Stimulated activated CD8-positive, alpha-beta memory T cell treated with anti-CD3 and anti-CD28 coated beads, Interleukin-4, amount 100 ng/mL, for 48 hours (primary cell): ENCODE results near the gene NTSR2.

ENCODE experiments used
- DNase-seq: peaks from one replicate; pipeline ENCODE4 v3.0.0-alpha.2; 2020

Gene NTSR2

DNA sequence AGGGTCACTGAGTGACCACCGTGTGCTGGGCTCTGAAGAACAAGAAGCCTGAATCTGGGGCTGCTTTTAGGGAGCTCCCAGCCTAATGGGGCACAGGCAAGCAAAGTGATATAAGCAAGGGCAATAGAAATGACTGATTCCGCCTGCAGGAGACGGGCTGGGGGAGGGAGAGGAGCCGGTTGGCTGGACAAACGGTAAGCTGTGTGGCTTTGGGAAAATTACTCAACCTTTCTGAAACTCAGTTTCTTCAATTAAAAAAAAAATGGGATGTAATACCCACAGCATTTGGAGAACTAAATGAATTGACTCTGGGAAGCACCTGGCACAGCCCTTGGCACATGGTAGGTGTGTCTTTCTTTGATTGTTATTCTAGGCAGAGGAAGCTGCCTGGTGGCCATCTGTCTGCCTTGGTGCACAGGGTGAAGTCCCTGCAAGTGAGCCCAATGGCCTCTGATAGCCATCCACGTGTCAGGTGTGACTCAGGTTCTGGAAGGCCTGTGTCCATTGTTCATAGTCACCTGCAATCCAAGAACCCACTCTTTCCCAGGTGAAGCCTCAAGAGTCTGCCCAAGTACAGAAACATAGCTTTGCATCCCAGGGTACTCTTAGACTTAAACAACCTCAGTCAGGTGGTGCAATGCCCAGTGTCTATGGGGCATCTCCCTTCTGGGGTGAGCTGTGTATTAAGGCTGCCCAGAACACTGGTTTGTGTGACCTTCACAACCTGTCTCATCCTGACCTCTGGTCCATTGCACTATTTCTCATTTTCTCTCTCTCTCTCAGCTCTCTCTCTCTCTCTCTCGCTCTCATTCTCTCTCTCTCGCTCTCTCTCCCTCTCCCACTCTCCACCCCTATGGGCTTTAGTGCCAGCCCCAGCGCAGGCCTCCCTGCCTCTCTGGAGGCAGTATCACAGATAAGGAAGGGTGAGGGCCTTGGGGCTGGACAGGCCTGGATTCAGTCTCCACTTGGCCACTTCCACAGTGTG, 30.0 kb upstream of the NTSR2 start:
- no peak for DNase-seq

DNA sequence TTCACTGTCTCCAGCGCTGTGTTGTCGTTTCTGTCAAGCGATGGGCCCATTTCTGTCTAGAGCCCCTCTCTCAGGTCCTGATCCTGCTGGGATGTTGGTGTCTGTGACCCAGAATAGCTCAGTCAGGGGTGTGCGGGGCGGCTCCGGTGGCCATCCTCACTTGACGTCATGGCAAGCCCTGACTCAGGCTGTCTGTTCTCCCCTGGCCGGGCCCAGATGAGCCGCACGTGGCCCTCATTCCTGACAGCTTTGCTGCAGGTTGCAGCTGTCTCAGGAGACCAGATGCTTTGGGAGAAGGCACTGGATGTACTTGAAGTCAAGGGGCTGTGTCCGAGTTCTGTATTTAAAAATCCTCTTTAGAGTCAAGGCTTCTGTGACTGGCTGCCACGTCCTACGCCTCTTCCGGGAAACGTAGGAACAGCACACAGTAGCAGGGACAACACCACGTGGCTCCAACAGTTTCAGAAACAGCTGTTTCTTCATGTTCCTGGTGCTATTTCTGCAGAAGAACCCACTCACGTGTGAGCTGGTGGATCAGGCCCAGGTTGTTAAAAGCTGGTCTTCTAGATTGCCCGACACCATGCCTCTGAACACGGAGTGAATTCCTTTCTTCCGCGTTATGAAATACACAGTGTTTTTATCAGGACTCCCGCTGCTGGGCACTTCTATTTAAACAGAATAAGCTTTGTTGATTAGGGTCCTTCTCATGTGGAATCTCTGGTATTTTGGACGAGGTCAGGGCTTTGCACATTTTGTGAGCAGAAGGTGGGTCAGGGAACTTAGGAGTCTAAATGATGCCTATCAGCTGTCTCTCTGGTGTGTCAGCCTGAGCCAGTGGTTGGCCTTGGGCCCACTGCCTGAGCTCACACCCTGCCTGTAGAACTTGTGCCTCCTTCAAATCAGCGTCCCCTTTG, 28.3 kb upstream of the NTSR2 start:
- DNase-seq = no peak

- DNase-seq = no peak
These were observed 27.3 kb upstream of the NTSR2 start for GRCh38 chr2:11697103-11697871.

DNA sequence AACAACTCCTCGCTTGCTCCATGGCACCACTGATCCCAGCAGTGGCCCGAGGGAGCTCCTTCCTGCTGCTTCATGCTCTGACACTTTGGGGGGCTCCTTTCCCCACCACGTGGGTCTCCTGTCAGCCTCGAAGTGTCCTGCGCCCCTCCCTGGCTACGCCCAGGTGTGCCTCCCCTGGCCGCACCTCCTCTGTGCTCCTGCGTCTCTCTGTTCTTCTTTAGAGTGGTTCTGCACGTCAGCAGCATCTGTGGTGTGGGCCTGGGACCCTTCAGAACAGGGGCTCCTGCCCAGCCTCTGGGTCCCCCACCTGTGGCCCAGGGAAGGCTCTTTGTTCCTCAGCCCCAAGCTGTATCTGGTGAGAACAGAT, 26.7 kb upstream of the NTSR2 start:
- no peak for DNase-seq

DNA sequence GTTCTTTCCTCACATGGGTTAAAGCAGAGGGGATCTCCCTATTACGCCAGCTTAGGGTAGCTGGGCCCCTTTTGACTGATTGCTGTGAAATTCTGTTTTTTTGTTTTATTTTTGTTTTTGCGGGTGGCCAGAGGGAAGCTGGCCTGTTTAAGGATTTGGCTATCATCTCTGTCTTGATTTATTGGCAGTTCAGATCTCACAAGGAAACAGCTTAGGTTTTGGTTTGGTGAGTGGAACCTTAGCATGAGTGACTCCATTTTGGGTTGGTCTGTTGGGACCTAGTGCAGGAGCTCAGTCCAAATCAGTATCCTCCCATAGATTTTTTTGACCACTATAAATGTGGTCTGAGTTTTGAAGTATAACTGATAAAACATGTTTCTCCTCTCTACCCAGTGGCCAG, 25.6 kb upstream of the NTSR2 start:
- no peak for DNase-seq

- DNase-seq = peak; percentile 76
These were observed 23.0 kb upstream of the NTSR2 start for GRCh38 chr2:11692966-11693521.

- no peak for DNase-seq
These were observed 21.2 kb upstream of the NTSR2 start for GRCh38 chr2:11691076-11691660.

DNA sequence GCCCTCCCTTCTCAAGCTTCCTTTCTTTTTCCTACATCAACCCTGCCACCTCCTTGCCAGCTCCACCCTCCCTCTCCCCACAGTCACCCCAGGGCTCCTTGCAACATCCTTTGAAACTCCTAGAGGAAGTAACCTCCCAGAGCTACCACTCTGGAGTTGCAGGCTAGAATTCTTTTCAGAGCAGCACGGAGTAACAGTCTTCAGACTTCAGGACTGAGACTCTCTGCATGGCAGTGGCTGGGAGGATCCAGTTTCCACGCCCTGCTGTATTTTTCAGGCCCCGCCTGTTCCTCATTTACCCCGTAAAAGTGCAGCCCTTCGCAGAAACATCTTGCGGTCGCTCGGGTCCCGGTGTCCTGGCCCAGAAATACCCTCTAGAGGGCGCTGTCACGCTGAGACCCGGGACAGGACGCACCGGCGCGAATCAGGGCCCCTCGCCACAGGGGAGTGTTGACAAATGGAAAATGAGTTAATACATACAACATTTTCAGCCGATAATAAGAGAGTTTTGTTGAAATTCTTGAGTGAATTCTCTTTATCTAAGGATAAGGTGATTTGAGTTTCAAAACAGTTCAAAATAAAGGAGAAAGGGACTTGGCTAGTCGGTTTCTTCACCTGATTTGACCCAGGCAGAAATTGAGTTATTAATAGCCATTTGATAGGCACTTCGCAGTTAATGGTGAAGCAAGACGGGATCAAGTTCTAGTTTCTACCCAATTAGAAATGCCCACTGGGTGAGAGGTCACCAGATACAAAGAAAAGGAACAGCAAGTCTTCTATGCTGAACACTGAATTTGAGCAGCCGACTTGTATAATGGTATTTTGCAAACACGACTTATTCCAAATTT, 18.5 kb upstream of the NTSR2 start:
- DNase-seq = peak; percentile 92

- DNase-seq = no peak
These were observed 17.7 kb upstream of the NTSR2 start for GRCh38 chr2:11687736-11688135.

DNA sequence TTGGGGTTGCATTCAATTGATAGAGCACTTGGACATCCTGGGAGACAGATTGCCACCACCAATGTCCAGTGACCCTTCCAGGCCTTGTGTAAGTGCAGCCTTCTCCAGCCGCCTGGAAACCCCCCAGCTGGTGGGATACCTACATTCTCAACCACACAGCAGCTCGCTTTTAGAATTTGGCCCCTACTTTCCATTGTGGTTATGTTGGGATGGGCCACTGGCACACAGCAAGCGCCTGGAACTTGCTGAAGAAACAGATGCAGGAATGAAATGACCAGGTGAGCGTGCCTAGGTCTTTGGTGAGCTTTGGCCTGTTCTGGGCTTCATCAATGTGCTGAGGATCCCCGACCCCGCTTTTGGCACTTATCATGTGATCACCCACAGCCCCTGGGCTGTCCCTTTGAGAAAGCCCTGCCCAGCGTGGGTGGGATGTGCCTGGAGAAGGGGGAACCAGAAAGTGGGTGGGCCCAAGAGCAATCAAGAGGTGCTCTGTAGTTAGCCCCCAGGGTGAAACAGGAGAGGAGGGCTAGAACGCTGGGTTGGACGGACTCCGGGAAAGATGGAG, 16.0 kb upstream of the NTSR2 start:
- DNase-seq = no peak

GRCh38 chr2:11684894-11685460, 15.0 kb upstream of the NTSR2 start:
- no peak for DNase-seq

DNA sequence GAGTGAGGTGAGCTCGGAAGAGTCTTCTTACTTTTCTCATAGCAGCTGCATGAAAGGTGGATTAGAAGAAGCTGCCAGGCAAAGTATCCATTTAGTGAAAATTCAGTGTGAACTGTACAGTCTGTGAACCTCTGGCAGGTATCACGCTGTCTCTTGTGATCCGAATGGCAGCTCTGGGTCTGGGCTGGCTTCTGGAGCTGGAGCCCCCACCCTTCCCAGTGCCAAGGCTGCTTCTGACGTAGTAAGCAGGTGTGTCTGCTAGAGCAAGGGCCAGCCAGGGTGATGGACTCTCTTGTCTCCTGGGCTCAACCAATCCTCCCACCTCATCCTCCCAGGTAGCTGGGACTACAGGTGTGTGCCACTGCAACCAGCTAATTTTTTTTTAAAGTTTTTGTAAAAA, 14.0 kb upstream of the NTSR2 start:
- DNase-seq = no peak

DNA sequence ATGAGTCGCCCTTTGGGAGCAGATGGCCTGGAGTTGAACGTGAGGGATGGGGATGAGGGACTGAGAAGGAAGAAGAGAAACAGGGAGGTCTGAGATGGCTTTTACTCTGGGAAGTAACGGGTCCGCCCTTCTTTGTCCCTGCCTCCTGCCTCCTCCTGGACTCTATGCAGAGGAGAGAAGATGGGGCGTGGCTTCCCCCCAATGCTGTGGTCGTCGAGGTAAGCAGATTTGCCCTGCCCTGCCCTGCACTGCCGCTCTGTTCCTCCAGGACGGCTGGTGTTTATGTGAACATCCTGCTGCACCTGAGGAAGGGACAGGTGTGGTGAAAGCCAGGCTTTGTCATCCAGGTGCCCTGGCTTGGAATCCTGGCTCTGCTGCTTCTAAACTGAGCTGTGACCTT, 13.5 kb upstream of the NTSR2 start:
- no peak for DNase-seq

GRCh38 chr2:11682590-11682915, 12.6 kb upstream of the NTSR2 start:
- no peak for DNase-seq

GRCh38 chr2:11681722-11682589, 12.0 kb upstream of the NTSR2 start:
- peak; percentile 79 for DNase-seq

- no peak for DNase-seq
These were observed 11.1 kb upstream of the NTSR2 start for GRCh38 chr2:11680901-11681721.

- no peak for DNase-seq
These were observed 10.3 kb upstream of the NTSR2 start for GRCh38 chr2:11680182-11680900.
